C4-2B (cell line): Measurements from ENCODE around the gene HGF.

Experiments
- CTCF ChIP-seq: fragments of 450-650 bp; conservative IDR thresholded peaks from 2 replicates; pipeline ENCODE4 v1.5.1; 2017; ENCODE audit warnings: mild to moderate bottlenecking
- ZFX ChIP-seq: fragments of 450-650 bp; IDR thresholded peaks from 2 replicates; pipeline ENCODE4 v1.6.1; 2017

GRCh38 chr7:81816312-81816711 lies 46.5 kb upstream of the HGF start:
- TF ChIP-seq CTCF = no peak
- TF ChIP-seq ZFX = no peak
